MM.1S (cell line): ENCODE measurements around the gene ETAA1.

Experiments used
- CTCF ChIP-seq: fragments of 300-600 bp; sonication (generic); IDR thresholded peaks from 2 replicates; pipeline ENCODE4 v1.5.1; 2016; ENCODE audit warnings: antibody characterized with exemption, low read length, mixed read lengths
- EZH2phosphoT487 ChIP-seq: fragments of 300-600 bp; sonication (generic); IDR thresholded peaks from 2 replicates; pipeline ENCODE4 v1.6.1; 2018; ENCODE audit warnings: antibody characterized with exemption, low read length

- TF ChIP-seq CTCF, result no peak
- TF ChIP-seq EZH2phosphoT487, result no peak
Measured at GRCh38 chr2:67414867-67415266, 17.7 kb downstream of the ETAA1 start.
